Left ventricle myocardium inferior (tissue), 1 donor: ENCODE results near the gene EPN1. TPM values are rescaled to one million over a fixed set of nuclear protein-coding genes. Genes with fewer than 3 reads are reported as not detected.
A peak's percentile ranks its signal among the peaks of the same experiment; 100 is the strongest.

ENCODE experiments used
- DNase-seq: peaks from one replicate; pipeline ENCODE4 v3.0.0-alpha.2; 2020
- H3K27ac ChIP-seq: fragments of 200-600 bp; replicated peaks from 2 replicates; pipeline ENCODE4 v1.8.0; 2021
- H3K27me3 ChIP-seq: fragments of 200-600 bp; 2 replicates; pipeline ENCODE4 v1.8.0; 2021; ENCODE audit warnings: low read depth
- H3K36me3 ChIP-seq: fragments of 200-600 bp; 2 replicates; pipeline ENCODE4 v1.8.0; 2021
- H3K4me1 ChIP-seq: fragments of 200-600 bp; 2 replicates; pipeline ENCODE4 v1.8.0; 2021
- H3K4me3 ChIP-seq: fragments of 200-600 bp; 2 replicates; pipeline ENCODE4 v1.8.0; 2021; ENCODE audit warnings: mild to moderate bottlenecking, moderate library complexity
- H3K9me3 ChIP-seq: fragments of 200-600 bp; replicated peaks from 2 replicates; pipeline ENCODE4 v1.8.0; 2021
- intact Hi-C: fragments of 100-400 bp; cut with micrococcal nuclease; formaldehyde crosslinking; loops from one replicate; pipeline ENCODE4 v1.11.0; 2022
- total RNA-seq: library from RNA; stranded (reverse); fragmentation: NEBNext Ultra II Directional; extraction: Animal tissue kit (Norgen Biotek cat#: 25700); gene quantifications from one replicate; pipeline ENCODE4 v1.2.1, GENCODE V29; 2021
- TF ChIP-seq, protein P1 (sequence below): fragments of 200-600 bp; IDR thresholded peaks from 2 replicates; pipeline ENCODE4 v1.8.0; 2021; ENCODE audit warnings: antibody characterized with exemption, mild to moderate bottlenecking, borderline replicate concordance
- donor health status: DM: no; HTN: yes; CAD: no; lungs with severe emphysema.

Gene EPN1
- total RNA-seq, 1 donor from 2014 or later: 205 TPM

DNA sequence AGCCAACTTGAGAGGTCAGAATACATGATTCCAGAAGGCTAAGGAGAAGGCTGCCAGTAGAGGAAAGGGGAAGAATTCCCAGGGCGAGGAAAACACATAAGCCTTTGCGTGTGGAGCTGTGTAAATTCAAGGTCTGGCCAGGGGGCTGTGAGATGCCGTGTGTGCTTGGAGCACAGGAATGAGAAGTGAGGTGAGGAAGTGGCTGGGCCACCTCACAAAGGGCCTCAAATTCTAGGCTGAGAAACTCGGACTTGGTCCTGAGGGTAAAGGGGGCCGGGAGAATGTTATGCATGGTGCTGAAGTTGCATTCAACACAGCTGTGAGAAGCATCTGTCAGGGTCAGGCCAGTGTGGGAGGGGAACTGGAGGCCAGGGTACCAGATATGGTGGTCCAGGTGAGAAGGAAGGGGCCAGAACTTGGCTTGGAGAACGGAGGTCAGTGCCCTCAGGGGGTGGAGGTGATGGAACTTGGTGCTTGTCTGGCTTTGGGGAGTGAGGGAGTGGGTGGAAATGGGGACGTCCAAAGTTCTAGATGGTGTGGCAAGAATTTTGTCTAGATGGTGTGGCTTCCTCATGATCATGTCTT is 39.1 kb upstream of the EPN1 start:
- no peaks in the 10 kb centered on the region for H3K27me3 ChIP-seq
- no peaks in the 10 kb centered on the region for H3K36me3 ChIP-seq
- TF ChIP-seq, protein P1, sequence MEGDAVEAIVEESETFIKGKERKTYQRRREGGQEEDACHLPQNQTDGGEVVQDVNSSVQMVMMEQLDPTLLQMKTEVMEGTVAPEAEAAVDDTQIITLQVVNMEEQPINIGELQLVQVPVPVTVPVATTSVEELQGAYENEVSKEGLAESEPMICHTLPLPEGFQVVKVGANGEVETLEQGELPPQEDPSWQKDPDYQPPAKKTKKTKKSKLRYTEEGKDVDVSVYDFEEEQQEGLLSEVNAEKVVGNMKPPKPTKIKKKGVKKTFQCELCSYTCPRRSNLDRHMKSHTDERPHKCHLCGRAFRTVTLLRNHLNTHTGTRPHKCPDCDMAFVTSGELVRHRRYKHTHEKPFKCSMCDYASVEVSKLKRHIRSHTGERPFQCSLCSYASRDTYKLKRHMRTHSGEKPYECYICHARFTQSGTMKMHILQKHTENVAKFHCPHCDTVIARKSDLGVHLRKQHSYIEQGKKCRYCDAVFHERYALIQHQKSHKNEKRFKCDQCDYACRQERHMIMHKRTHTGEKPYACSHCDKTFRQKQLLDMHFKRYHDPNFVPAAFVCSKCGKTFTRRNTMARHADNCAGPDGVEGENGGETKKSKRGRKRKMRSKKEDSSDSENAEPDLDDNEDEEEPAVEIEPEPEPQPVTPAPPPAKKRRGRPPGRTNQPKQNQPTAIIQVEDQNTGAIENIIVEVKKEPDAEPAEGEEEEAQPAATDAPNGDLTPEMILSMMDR: no peak
- H3K4me3 ChIP-seq: peak overlapping the region; percentile 96
- H3K9me3 ChIP-seq: no peaks in the 10 kb centered on the region
- peaks cover 70% of the 10 kb centered on the region for H3K4me1 ChIP-seq
- no peak for DNase-seq
- peak overlapping the region; percentile 98 for H3K27ac ChIP-seq
- intact Hi-C loops: no loop called here

DNA sequence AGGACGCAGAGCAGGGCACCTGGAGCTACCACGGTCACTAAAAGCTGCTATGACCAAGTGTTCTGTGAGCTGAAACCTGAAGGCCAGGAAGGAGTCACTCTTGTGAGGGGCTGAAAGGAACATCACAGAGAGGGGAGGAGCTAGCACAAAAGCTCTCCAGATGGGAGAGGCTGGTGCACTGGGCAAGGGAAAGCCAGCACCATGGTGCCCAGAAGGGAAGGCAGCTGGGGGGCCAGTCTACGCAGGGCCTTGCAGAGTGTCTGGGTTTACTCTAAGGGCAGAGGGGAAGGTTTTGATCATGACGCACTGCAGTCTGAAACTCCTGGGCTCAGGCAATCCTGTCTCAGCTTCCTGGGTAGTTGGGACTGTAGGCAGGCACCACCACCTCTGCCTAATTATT is 38.3 kb upstream of the EPN1 start:
- peak overlapping the region; percentile 96 for H3K4me3 ChIP-seq
- no peaks in the 10 kb centered on the region for H3K36me3 ChIP-seq
- no peaks in the 10 kb centered on the region for H3K27me3 ChIP-seq
- intact Hi-C loops: no loop called here
- TF ChIP-seq, protein P1: no peak
- H3K27ac ChIP-seq: no peak overlapping the region
- no peak for DNase-seq
- peaks cover 78% of the 10 kb centered on the region for H3K4me1 ChIP-seq
- H3K9me3 ChIP-seq: no peaks in the 10 kb centered on the region

DNA sequence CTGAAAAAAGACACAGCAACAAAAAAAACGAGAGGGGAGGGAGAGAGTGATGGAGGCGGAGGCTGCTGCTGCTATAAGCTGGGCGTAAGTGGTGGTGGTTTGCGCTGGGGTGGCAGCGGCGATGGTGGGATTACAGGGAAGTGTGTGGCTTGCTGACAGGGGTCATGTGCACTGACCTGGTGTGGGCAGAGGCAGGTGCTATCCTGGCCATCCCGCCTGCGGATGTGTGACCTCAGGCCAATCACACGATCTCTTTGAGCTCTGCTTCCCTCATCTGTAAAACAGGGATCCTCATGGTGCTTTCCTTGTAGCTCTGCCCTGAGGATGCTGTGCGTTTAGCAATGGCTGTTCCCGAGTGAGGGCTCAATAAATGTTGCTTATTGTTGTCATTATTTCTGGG is 37.5 kb upstream of the EPN1 start:
- Histone ChIP-seq H3K9me3 (no peaks in the 10 kb centered on the region), H3K27ac (no peak overlapping the region), H3K27me3 (no peaks in the 10 kb centered on the region), H3K4me1 (peaks cover 85% of the 10 kb centered on the region), H3K36me3 (no peaks in the 10 kb centered on the region), H3K4me3 (no peak overlapping the region)
- TF ChIP-seq, protein P1: no peak
- intact Hi-C loops: no loop called here
- no peak for DNase-seq

DNA sequence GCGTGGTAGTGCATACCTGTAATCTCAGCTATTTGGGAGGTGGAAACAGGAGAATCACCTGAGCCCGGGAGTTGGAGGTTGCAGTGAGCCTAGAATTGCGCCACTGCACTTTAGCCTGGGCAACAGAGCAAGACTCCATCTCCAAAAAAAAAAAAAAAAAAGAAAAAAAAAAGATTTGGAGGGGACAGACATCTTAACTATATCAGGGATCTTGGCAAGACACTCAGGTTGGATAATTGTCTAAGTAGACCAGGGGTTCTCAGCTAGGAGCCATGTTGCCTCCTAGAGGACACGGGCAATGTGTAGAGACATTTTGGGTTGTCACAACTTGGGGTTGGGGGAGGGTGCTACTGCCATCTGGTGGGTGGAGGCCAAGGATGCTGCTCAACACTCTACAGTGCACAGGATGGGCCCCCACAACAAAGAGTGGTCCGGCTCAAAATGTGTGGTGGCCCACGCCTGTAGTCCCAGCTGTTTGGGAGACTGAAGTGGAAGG is 36.1 kb upstream of the EPN1 start:
- intact Hi-C loops: no loop called here
- Histone ChIP-seq H3K4me3 (no peak overlapping the region), H3K9me3 (no peaks in the 10 kb centered on the region), H3K4me1 (peaks cover 96% of the 10 kb centered on the region), H3K27ac (no peak overlapping the region), H3K27me3 (no peaks in the 10 kb centered on the region), H3K36me3 (no peaks in the 10 kb centered on the region)
- DNase-seq: no peak
- TF ChIP-seq, protein P1: peak; percentile 50

DNA sequence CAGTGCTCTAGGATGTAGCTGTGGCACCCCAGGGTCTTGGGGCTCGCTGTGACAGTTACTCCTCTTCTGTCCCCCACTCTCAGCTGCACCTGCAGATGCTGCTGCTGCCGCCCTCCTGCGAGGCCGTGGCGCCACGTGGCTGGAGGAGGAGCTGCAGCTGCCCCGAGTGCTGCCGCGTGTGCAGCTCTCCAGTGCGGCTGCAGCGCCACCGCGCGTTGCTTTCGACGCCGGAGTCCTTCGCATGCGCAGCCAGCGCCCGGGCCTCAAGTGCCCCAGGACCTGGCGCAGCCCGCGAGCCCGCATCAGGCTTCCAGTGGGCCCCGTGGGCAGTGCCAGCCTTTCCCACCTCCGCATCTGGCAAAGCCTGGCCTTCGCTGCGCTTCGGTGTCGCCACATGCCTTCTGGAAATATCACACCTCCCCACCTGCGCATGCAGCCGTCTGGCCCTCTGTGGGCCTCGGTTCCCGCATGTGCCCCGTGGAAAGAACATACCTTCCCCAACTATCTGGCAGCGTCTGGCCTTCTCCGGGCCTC is 34.9 kb upstream of the EPN1 start:
- H3K27me3 ChIP-seq: no peaks in the 10 kb centered on the region
- H3K27ac ChIP-seq: peak overlapping the region; percentile 95
- DNase-seq: peak; percentile 65
- H3K4me3 ChIP-seq: peak overlapping the region; percentile 93
- peaks cover 6% of the 10 kb centered on the region for H3K36me3 ChIP-seq
- TF ChIP-seq, protein P1: peak; percentile 50
- H3K4me1 ChIP-seq: peaks cover 97% of the 10 kb centered on the region
- intact Hi-C loops: no loop called here
- H3K9me3 ChIP-seq: no peaks in the 10 kb centered on the region
